ENCODE data around the gene CFAP54.

Gene CFAP54

GRCh38 chr12:96882862-96883261 is 393.5 kb downstream of the CFAP54 start:
- DNase-seq, result no peak

GRCh38 chr12:96883571-96883970 is 394.2 kb downstream of the CFAP54 start:
- no peak for DNase-seq

GRCh38 chr12:96886998-96887677 is 397.8 kb downstream of the CFAP54 start:
- peak in 34 of 56 donors; percentile 1 to 54 (median 8) for DNase-seq

GRCh38 chr12:96889273-96889933 is 400.0 kb downstream of the CFAP54 start:
- DNase-seq, result no peak

- DNase-seq, result no peak
Measured at GRCh38 chr12:96890331-96890730, 401.0 kb downstream of the CFAP54 start.

- DNase-seq, result no peak
Measured at GRCh38 chr12:96892104-96892503, 402.7 kb downstream of the CFAP54 start.

GRCh38 chr12:96897421-96897820 is 408.0 kb downstream of the CFAP54 start:
- DNase-seq, result no peak

GRCh38 chr12:96901175-96901574 is 411.8 kb downstream of the CFAP54 start:
- DNase-seq, result no peak

GRCh38 chr12:96902076-96902475 is 412.7 kb downstream of the CFAP54 start:
- DNase-seq, result no peak

- DNase-seq, result no peak
Measured at GRCh38 chr12:96906498-96906848, 417.1 kb downstream of the CFAP54 start.

GRCh38 chr12:96906849-96907670 is 417.7 kb downstream of the CFAP54 start, which contains the start of gene NEDD1:
Gene NEDD1, plus strand, starts transcription at chr12:96907257. Its CDS starts 2,503 bp downstream, at chr12:96909760.
- peak; percentile 10 to 87 (median 60) for DNase-seq

GRCh38 chr12:96907671-96908422 is 418.5 kb downstream of the CFAP54 start:
- peak in 9 of 56 donors; percentile 1 to 38 (median 9) for DNase-seq

- DNase-seq, result no peak
Measured at GRCh38 chr12:96908423-96908675, 419.0 kb downstream of the CFAP54 start.

- DNase-seq, result no peak
Measured at GRCh38 chr12:96912261-96912660, 422.9 kb downstream of the CFAP54 start.

- no peak for DNase-seq
Measured at GRCh38 chr12:96912943-96913342, 423.6 kb downstream of the CFAP54 start.

GRCh38 chr12:96919510-96920210 is 430.3 kb downstream of the CFAP54 start:
- DNase-seq, result no peak

All from amygdala (tissue), 56 donors.